GM08714 (cell line): ENCODE measurements around the gene FZD1.

Experiments used
- H3K4me3 ChIP-seq: fragments of 200-500 bp; sonication (Bioruptor generic); 2 replicates; pipeline ENCODE4 v1.5.1; 2014; ENCODE audit warnings: mild to moderate bottlenecking, low read length, inconsistent platforms
- ZNF274 ChIP-seq: IDR thresholded peaks from 2 replicates; pipeline ENCODE4 v1.6.1; 2012; ENCODE audit warnings: mild to moderate bottlenecking, low read depth, low read length

The FZD1 gene

GRCh38 chr7:91264046-91264923 is at the start of gene FZD1:
FZD1 (plus strand) TSS chr7:91264433; CDS start chr7:91264881, 448 bp downstream.
- peak within 1 kb of the TSS; percentile 72 for H3K4me3 ChIP-seq
- no peak for TF ChIP-seq ZNF274

GRCh38 chr7:91226411-91226810 is 37.8 kb upstream of the FZD1 start:
- no peak for TF ChIP-seq ZNF274
- H3K4me3 ChIP-seq, result no peak overlapping the region

GRCh38 chr7:91228327-91228726 is 35.9 kb upstream of the FZD1 start:
- no peak for TF ChIP-seq ZNF274
- no peak overlapping the region for H3K4me3 ChIP-seq

DNA sequence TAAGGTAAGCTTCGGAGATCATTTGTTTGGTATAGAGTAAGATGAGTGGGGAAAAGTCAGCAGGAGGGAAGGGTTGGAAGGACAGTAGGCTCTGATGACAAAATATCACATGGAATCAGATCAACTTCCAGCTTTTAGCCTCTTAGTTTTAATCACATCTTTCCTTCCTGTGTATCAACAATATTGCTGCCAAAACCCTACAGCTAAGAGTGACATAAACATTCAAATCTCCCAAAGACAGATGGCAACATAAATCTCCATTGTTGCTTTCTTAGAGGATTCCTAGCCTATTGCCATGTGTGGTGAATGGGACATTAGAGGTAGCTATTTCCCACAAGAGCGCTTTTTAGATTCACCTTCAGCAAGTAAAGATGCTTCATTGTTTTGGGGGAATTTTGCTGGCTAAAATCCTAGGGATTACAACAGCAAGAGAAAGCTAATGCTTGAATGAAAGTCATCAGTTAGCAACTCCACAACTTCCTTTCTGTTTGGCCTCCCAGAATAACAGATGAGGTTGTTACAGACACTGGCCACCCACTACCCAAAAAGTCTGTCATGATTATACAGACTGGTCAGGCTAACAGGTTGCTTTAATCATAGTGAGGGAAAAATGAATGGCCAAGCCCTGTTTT is 35.2 kb upstream of the FZD1 start:
- TF ChIP-seq ZNF274, result no peak
- H3K4me3 ChIP-seq, result no peak overlapping the region

- H3K4me3 ChIP-seq, result no peak overlapping the region
- no peak for TF ChIP-seq ZNF274
These were observed 34.1 kb upstream of the FZD1 start for GRCh38 chr7:91230100-91230499.

DNA sequence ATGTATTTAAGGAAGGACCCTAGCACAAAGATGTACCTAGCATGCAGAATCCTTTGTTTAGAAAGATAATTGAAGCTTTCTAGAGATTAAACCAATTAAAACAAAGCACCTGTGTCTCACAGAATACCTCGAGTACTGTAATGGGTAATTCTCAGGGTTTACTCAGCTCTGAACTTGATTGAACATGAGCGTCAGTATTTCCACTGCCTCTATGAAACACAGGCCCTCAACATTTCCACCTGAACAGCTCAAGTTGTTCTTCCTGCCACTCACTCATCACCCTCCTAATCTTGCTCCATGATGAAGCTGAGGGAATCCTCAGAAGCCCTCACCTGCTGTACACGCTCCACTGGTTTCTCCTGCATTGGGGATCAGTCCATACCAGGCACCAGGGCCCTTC is 33.7 kb upstream of the FZD1 start:
- no peak overlapping the region for H3K4me3 ChIP-seq
- TF ChIP-seq ZNF274, result no peak

GRCh38 chr7:91233212-91233611 is 31.0 kb upstream of the FZD1 start:
- TF ChIP-seq ZNF274, result no peak
- H3K4me3 ChIP-seq, result no peak overlapping the region

GRCh38 chr7:91235211-91235832 is 28.9 kb upstream of the FZD1 start:
- TF ChIP-seq ZNF274, result no peak
- no peak overlapping the region for H3K4me3 ChIP-seq

DNA sequence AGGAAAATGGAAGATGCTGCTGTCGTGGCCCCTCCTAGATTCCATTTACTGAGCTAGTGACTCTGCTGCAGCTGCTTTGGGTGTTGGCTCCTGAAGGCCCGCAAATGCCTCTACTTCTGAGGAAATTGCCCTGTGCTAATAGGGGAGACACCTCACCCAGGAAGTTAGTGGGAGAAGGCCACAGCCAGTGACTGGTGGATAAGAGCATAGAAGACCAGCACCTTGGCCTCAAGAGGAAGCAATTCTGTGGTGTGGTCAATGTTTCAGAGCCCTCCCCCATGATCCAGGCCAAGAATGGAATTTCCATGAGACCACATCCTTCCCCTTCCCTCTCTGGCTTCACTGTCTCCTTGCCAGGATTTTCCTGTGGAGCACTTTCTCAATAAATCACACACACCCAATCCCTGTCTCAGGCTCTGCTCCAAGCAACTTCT is 25.0 kb upstream of the FZD1 start:
- no peak overlapping the region for H3K4me3 ChIP-seq
- TF ChIP-seq ZNF274, result no peak

- H3K4me3 ChIP-seq, result no peak overlapping the region
- no peak for TF ChIP-seq ZNF274
These were observed 24.5 kb upstream of the FZD1 start for GRCh38 chr7:91239772-91240171.

GRCh38 chr7:91240376-91240941 is 23.8 kb upstream of the FZD1 start:
- TF ChIP-seq ZNF274, result no peak
- H3K4me3 ChIP-seq, result no peak overlapping the region

DNA sequence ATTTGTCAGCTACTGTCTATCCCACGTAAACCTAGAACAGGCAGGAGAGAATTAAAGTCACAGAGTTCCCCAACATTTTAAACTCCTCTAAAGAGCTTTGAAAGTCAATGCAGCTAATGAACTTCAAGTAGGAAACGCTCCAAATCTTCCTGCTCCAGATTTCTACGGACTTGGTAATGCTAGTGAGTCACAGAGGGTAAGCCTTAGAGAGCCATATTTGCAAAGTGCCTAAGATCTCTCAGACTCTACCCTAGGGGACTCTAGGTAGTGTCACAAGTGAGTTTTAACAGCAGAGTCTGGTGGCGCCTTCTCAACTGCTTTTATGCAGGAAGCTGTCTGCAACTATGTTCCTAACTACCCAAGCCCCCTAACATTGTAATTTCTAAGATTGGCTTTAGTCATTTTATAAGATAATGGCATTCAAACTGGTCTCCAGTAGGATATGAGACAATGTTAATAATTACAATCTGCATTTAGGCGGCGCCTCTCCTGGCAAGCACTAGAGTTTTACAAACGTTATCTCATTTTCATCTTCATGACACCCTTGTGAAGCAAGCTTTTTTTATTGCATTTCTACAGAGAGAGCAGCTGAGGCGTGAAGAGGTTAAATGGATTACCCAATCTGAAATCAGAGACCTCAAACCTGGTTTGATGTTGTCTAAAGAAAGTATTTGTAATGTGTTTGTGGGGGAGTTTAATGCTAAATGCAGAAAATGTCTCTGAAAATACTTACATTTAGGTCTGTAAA is 22.0 kb upstream of the FZD1 start:
- TF ChIP-seq ZNF274, result no peak
- no peak overlapping the region for H3K4me3 ChIP-seq

DNA sequence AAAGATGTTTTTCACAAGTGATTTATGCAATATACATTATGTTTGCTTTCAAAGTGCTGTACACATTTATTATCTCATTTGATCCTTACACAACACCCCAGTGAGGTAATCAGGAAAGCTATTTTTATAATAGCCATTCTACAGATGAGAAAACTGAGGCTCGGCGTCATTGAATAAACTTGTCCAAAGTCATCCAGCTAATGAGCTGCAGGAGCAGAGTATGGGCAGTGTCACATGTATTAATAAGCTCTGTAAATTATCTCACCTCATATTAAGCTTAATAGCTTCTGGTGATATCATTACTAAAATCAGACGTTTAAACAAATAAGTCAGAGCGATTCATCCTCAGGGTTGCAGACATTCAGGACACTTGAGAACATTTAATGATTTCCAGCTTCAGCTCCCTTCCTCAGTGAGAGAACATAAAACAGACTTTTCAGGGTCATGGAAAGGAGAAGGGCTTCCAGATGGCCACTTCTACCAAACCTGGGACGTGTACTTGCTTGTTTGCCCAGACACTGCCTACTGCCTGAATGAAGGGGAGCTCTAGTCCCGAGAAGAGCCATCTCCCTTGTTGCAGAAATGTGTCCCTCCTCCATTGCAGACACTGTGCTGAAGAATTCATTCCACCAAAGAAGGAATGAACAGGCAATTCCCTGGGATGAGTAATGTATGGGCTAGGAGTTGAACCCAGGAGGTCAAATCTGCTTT is 20.5 kb upstream of the FZD1 start:
- no peak for TF ChIP-seq ZNF274
- no peak overlapping the region for H3K4me3 ChIP-seq
